ENCODE measurements around the gene SSTR4.

SSTR4 gene

GRCh38 chr20:23065266-23066201 is 30.4 kb downstream of the SSTR4 start:
- FAIRE-seq (no peak), DNase-seq (ENCODE audit: low spot score) (no peak)

GRCh38 chr20:23066772-23067171 is 31.7 kb downstream of the SSTR4 start:
- DNase-seq (ENCODE audit: low spot score) (no peak), FAIRE-seq (no peak)

GRCh38 chr20:23068283-23068682 is 33.2 kb downstream of the SSTR4 start:
- FAIRE-seq (no peak), DNase-seq (ENCODE audit: low spot score) (no peak)

- FAIRE-seq (no peak), DNase-seq (ENCODE audit: low spot score) (no peak)
Observed at GRCh38 chr20:23069108-23069507, 34.0 kb downstream of the SSTR4 start.

GRCh38 chr20:23071398-23071797 is 36.3 kb downstream of the SSTR4 start:
- FAIRE-seq (no peak), DNase-seq (ENCODE audit: low spot score) (no peak)

- FAIRE-seq (no peak), DNase-seq (ENCODE audit: low spot score) (no peak)
Observed at GRCh38 chr20:23071996-23072395, 36.9 kb downstream of the SSTR4 start.

GRCh38 chr20:23072892-23073586 is 37.9 kb downstream of the SSTR4 start:
- no peak for FAIRE-seq
- DNase-seq (ENCODE audit: low spot score), result no peak

- no peak for FAIRE-seq
- DNase-seq (ENCODE audit: low spot score), result no peak
Observed at GRCh38 chr20:23074052-23074451, 38.9 kb downstream of the SSTR4 start.

GRCh38 chr20:23077277-23077676 is 42.2 kb downstream of the SSTR4 start:
- no peak for DNase-seq (ENCODE audit: low spot score)
- no peak for FAIRE-seq

- DNase-seq (ENCODE audit: low spot score) (no peak), FAIRE-seq (no peak)
Observed at GRCh38 chr20:23078351-23079015, 43.4 kb downstream of the SSTR4 start.

GRCh38 chr20:23079016-23079351 is 43.9 kb downstream of the SSTR4 start:
- DNase-seq (ENCODE audit: low spot score) (no peak), FAIRE-seq (no peak)

- DNase-seq (ENCODE audit: low spot score) (no peak), FAIRE-seq (no peak)
Observed at GRCh38 chr20:23079926-23080325, 44.8 kb downstream of the SSTR4 start.

- DNase-seq (ENCODE audit: low spot score) (no peak), FAIRE-seq (no peak)
Observed at GRCh38 chr20:23080521-23080920, 45.4 kb downstream of the SSTR4 start.

- DNase-seq (ENCODE audit: low spot score) (no peak), FAIRE-seq (no peak)
Observed at GRCh38 chr20:23081263-23081819, 46.2 kb downstream of the SSTR4 start.

GRCh38 chr20:23082846-23083552 is 47.9 kb downstream of the SSTR4 start:
- DNase-seq (ENCODE audit: low spot score) (no peak), FAIRE-seq (no peak)

- no peak for FAIRE-seq
- no peak for DNase-seq (ENCODE audit: low spot score)
Observed at GRCh38 chr20:23083553-23084220, 48.6 kb downstream of the SSTR4 start.

GRCh38 chr20:23084282-23084844 is 49.3 kb downstream of the SSTR4 start:
- no peak for FAIRE-seq

GRCh38 chr20:23084845-23085365 is 49.8 kb downstream of the SSTR4 start:
- FAIRE-seq (no peak), DNase-seq (ENCODE audit: low spot score) (no peak)

More at GRCh38 chr20:23084282-23084844, 49.3 kb downstream of the SSTR4 start:
- DNase-seq (ENCODE audit: low spot score), result no peak

GRCh38 chr20:23085436-23086055 is 50.4 kb downstream of the SSTR4 start:
- FAIRE-seq, result no peak
- DNase-seq (ENCODE audit: low spot score), result no peak
